NCI-H1092 (cell line): ENCODE data around the gene REEP6.

Experiments used
- DNase-seq: peaks from one replicate; lab custom pipeline; 2025; lab: John Stamatoyannopoulos, UW

The REEP6 gene

DNA sequence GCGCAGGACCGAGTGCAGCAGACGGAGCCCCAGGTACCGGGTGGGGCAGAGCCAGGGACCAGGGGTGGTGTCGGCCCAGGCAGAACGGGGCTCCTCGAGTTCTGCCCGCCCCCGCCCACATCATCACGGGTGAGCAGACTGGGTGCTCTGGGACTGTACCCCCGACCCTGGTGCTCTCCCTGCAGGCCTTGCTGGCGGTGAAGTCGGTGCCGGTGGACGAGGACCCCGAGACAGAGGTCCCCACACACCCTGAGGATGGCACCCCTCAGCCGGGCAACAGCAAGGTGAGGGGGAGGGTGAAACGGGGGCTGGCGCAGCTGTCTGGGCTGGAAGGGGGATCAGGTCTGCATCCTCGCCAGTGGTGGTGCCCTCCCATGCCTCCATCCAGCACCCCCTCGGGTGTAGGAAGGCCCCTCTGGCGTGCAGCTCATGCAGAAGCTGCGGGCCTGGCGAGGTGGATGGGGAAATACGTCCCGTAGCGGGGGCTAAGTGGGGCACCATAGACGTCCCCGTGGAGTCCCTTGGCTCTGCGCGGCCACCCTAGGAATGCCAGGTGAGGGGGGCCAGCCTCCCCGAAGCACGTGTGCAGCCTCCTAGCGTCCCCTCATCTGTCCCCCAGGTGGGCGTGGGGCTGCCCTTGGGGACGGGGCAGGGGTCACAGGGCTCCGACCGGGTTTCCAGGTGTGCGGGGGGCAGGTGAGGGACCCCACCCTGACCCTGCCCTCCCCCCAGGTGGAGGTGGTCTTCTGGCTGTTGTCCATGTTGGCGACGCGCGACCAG is 34.7 kb upstream of the REEP6 start:
- no peak for DNase-seq

DNA sequence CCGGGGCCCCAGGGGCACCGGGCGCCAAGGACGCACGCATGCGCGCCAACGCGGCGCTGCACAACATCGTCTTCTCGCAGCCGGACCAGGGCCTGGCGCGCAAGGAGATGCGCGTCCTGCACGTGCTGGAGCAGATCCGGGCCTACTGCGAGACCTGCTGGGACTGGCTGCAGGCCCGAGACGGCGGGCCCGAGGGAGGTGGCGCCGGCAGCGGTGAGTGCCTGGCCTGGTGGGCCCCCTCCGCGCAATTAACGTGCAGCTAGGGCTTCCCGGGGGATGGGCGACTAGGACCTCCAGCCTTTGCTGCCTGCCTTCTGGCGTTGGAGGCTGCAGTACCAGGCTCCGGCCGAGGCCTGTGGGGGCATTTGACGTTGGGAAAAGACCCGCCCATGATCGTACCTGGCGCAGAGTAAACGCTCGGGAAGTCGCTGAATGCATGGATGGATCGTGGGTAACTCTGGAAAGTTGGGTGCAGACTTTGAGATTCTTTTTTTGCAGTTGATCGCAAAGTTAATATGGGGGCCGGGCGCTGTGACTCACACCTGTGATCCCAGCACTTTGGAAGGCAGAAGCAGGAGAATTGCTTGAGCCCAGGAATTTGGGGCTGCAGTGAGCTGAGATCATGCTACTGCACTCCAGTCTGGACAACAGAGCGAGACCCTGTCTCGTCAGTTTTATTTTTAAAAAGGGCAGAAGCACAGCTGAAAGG is 33.8 kb upstream of the REEP6 start:
- no peak for DNase-seq

DNA sequence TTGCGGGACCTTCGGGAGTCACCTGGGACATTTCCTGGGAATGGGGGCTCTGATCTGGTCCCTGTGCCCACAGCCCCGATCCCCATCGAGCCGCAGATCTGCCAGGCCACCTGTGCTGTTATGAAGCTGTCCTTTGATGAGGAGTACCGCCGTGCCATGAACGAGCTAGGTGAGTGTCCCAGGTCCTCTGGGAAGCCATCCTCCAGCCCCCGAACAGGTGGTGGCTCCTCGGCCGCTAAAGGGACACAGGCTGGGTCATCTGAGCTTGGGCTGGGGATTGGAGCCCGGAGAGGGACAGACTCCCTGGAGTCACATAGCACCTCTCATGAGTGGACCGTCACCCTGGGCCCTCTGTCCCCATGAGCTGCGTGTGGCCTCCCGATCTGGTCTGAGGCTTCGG is 33.1 kb upstream of the REEP6 start:
- no peak for DNase-seq

GRCh38 chr19:1459479-1459878 is 31.5 kb upstream of the REEP6 start:
- DNase-seq = no peak

DNA sequence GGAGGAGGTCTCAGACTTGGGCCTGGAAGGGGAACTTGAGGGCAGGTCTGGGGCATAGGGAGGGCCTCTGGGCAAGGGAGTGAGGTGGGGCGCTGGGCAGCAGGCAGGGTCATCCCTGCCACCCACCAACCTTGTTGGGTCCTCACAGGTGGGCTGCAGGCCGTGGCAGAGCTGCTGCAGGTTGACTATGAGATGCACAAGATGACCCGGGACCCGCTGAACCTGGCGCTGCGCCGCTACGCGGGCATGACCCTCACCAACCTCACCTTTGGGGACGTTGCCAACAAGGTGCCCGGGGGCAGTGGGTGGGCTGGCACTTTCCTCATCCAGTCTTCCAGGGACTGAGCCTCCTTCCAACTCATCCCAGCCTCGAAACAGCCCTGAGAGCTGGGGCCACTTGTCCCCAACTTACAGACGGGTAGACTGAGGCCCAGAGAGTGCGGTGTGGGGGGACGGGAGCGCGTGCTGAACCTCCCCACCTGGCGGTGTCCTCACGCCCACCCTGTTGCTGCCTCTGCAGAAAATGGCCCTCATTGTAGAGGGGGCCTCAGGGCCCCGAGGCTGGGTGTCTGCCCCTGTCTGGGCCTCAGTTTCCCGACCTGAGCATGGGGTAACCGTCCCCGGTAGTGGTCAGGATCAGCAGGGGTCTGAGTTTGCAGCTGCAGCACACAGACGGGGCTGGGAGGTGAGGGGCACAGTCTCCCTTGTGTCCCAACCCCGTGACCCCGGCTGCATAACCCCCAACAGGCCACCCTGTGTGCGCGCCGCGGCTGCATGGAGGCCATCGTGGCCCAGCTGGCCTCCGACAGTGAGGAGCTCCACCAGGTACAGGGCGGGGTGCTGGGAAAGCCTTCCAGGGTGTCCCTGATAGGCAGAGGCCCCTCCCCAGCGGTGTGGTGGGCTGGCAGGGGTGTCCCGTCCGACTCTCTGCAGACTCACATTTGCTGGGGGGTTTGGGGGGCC is 30.7 kb upstream of the REEP6 start:
- no peak for DNase-seq

- DNase-seq = no peak
Measured at GRCh38 chr19:1461862-1462261, 29.1 kb upstream of the REEP6 start.

DNA sequence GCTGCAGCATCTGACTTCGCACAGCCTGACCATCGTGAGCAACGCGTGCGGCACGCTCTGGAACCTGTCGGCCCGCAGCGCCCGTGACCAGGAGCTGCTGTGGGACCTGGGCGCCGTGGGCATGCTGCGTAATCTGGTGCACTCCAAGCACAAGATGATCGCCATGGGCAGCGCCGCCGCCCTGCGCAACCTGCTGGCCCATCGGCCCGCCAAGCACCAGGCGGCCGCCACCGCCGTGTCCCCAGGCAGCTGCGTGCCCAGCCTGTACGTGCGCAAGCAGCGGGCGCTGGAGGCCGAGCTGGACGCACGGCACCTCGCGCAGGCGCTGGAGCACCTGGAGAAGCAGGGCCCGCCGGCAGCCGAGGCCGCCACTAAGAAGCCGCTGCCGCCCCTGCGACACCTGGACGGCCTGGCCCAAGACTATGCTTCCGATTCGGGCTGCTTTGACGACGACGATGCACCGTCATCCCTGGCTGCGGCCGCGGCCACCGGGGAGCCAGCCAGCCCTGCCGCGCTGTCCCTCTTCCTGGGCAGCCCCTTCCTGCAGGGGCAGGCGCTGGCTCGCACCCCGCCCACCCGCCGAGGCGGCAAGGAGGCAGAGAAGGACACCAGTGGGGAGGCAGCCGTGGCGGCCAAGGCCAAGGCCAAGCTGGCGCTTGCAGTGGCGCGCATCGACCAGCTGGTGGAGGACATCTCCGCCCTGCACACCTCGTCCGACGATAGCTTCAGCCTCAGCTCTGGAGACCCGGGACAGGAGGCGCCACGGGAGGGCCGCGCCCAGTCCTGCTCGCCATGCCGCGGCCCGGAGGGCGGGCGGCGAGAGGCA is 25.6 kb upstream of the REEP6 start:
- DNase-seq = no peak

GRCh38 chr19:1466018-1466460 is 24.9 kb upstream of the REEP6 start:
- DNase-seq = no peak

DNA sequence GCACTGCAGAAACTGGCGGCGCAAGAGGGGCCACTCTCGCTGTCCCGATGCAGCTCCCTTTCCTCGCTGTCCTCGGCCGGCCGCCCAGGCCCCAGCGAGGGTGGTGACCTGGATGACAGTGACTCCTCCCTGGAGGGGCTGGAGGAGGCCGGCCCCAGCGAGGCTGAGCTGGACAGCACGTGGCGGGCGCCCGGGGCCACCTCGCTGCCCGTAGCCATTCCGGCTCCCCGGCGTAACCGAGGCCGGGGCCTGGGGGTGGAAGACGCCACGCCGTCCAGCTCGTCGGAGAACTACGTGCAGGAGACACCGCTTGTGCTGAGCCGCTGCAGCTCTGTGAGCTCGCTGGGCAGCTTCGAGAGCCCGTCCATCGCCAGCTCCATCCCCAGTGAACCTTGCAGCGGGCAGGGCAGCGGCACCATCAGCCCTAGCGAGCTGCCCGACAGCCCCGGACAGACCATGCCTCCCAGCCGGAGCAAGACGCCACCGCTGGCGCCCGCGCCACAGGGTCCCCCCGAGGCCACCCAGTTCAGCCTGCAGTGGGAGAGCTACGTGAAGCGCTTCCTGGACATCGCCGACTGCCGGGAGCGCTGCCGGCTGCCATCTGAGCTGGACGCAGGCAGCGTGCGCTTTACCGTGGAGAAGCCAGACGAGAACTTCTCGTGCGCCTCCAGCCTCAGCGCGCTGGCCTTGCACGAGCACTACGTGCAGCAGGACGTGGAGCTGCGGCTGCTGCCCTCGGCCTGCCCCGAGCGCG is 24.3 kb upstream of the REEP6 start:
- no peak for DNase-seq

DNA sequence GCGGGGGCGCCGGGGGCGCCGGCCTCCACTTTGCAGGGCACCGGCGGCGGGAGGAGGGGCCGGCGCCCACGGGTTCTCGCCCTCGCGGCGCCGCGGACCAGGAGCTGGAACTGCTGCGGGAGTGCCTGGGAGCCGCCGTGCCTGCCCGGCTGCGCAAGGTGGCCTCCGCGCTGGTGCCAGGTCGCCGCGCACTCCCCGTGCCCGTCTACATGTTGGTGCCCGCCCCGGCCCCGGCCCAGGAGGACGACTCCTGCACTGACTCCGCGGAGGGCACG is 23.8 kb upstream of the REEP6 start:
- no peak for DNase-seq

- DNase-seq = no peak
Measured at GRCh38 chr19:1467490-1468273, 23.3 kb upstream of the REEP6 start.

GRCh38 chr19:1468274-1468820 is 22.6 kb upstream of the REEP6 start:
- DNase-seq = no peak

GRCh38 chr19:1468821-1469254 is 22.1 kb upstream of the REEP6 start:
- DNase-seq = no peak

DNA sequence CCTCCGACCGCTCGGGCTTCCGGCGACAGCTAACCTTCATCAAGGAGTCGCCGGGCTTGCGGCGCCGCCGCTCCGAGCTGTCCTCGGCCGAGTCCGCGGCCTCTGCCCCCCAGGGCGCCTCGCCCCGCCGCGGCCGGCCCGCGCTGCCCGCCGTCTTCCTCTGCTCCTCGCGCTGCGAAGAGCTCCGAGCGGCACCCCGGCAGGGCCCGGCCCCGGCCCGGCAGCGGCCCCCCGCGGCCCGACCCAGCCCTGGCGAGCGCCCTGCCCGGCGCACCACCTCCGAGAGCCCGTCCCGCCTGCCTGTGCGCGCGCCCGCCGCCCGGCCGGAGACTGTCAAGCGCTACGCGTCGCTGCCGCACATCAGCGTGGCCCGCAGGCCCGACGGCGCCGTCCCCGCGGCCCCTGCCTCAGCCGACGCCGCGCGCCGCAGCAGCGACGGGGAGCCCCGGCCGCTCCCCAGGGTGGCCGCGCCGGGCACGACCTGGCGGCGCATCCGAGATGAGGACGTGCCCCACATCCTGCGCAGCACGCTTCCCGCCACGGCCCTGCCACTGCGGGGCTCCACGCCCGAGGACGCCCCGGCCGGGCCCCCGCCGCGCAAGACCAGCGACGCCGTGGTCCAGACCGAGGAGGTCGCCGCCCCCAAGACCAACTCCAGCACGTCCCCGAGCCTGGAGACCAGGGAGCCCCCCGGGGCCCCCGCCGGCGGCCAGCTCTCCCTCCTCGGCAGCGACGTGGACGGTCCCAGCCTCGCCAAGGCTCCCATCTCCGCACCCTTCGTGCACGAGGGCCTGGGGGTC is 21.5 kb upstream of the REEP6 start:
- no peak for DNase-seq

DNA sequence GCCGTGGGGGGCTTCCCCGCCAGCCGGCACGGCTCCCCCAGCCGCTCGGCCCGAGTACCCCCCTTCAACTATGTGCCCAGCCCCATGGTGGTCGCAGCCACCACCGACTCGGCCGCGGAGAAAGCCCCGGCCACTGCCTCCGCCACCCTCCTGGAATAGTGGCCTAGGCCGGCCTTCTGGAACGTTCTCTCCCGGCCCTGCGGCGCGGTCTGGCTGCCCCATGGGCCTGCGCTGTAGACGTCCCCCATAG is 21.0 kb upstream of the REEP6 start:
- DNase-seq = no peak

- DNase-seq = no peak
Measured at GRCh38 chr19:1470305-1471009, 20.5 kb upstream of the REEP6 start.

- DNase-seq = no peak
Measured at GRCh38 chr19:1471010-1471514, 19.9 kb upstream of the REEP6 start.

GRCh38 chr19:1471515-1472160 is 19.3 kb upstream of the REEP6 start:
- DNase-seq = no peak
